Right lobe of liver (tissue), 6 donors: ENCODE results near the gene RGS7BP. TPM values are rescaled to one million over a fixed set of nuclear protein-coding genes. Genes with fewer than 3 reads are reported as not detected.

Source experiments
- ATAC-seq, 4 donors: fragments of 200-7000 bp; cut with Tn5 transposase; one replicate each; pipeline ENCODE4 v1.9.1; 2020; ENCODE audit warnings: mild to moderate bottlenecking in 4 of 4, moderate library complexity in 4 of 4
- DNase-seq, 3 donors: peaks; one replicate each; pipeline ENCODE4 v3.0.0-alpha.2; 2020
- H3K27ac ChIP-seq, 3 donors: fragments of 200-600 bp; one replicate each; pipeline ENCODE4 v1.8.0; 2022
- H3K27me3 ChIP-seq, 2 donors: fragments of 200-600 bp; one replicate each; pipeline ENCODE4 v1.8.0; 2022
- H3K36me3 ChIP-seq, 4 donors: fragments of 200-600 bp; sonication (generic) in 1 of 4; one replicate each; pipeline versions ENCODE4 v1.5.1 to v1.8.0; 2017 to 2022; ENCODE audit warnings: control low read depth in 1 of 4
- H3K4me1 ChIP-seq, 4 donors: fragments of 200-600 bp; sonication (generic) in 1 of 4; one replicate each; pipeline versions ENCODE4 v1.5.1 to v1.8.0; 2017 to 2022; ENCODE audit warnings: control low read depth in 1 of 4
- H3K4me3 ChIP-seq, 3 donors: fragments of 200-600 bp; one replicate each; pipeline ENCODE4 v1.8.0; 2022
- H3K9me3 ChIP-seq, 4 donors: fragments of 200-600 bp; sonication (generic) in 1 of 4; one replicate each; pipeline versions ENCODE4 v1.5.1 to v1.8.0; 2017 to 2022; ENCODE audit warnings: control low read depth in 1 of 4
- POLR2A ChIP-seq: fragments of 450-650 bp; IDR thresholded peaks from one replicate; pipeline ENCODE4 v1.6.1; 2017; ENCODE audit warnings: antibody characterized with exemption, mild to moderate bottlenecking
- WGBS: methylation state at CpG from one replicate; pipeline ENCODE4 v1.1.6; 2018; ENCODE audit warnings: low coverage, low lambda C conversion rate; ENCODE audit not compliant: insufficient coverage; ENCODE audit errors: missing lambda C conversion rate; 5-methylcytosine and 5-hydroxymethylcytosine counted together
- intact Hi-C, 2 donors: fragments of 100-400 bp; cut with DNase I; formaldehyde crosslinking; loops; one replicate each; pipeline versions ENCODE4 v1.11.2 to v1.14.1; 2022
- total RNA-seq, 6 experiments: library from RNA; depleted of rRNA in 2 of 6; stranded (reverse); fragments of >200 nt in 2 of 6; fragmentation: NEBNext Ultra II Directional in 3 of 6; extraction: Animal tissue kit (Norgen Biotek cat#: 25700) in 3 of 6; gene quantifications; one replicate each; pipeline versions ENCODE4 v1.1.0 to v1.2.4, GENCODE V29; 2016 to 2023
- TF ChIP-seq, protein P1 (sequence below), 4 donors: fragments of 200-600 bp in 3 of 4; fragments of 450-650 bp in 1 of 4; IDR thresholded peaks; one replicate each; pipeline versions ENCODE4 v1.5.1 to v1.8.0; 2016 to 2022; ENCODE audit warnings: antibody characterized with exemption in 4 of 4, mild to moderate bottlenecking in 2 of 4
- donor health status: DM: no; HTN: yes; CAD: no.
- donor health status: DM: no; HTN: no; CAD: no.
- donor health status: DM: no; HTN: no; CAD: no.
- donor health status: DM: no; HTN: yes; CAD: no.
- donor health status: DM: no; HTN: yes; CAD: no.

RGS7BP gene
- total RNA-seq, 6 experiments from 2014 or later, result 0.84 to 1.8 (median 1.3) TPM

DNA sequence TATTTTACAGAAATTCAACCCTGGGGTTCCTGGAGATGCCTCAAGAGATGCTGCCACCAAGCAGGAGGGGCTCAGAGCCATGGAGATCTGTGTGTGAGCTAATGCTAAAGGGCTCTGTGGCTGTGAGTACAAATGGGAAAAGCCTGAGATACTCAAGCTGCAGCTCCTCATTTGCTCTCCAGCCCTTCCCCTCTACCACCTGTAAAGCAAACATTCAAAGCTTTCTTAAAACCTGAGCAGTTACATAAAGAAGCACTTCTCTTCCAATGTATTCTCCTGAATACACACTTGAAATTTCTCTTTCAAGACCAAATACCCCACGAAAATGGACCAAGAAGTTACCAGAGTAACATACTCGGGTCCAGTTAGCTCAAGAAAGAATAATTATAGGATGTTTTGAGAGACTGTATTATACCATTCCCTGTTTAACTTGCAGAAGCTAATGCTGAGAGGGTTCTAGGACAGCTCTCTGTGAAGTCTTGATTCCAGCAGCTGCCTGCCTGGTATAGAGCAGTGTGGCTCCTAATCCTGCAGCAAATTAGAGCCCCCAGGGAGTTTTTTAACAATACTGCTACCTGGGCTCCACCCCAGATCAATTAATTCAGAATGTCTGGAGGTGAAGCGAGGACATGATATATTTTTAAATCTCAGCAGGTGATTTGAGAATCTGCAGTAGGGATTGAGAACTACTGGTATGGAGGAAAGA is 21.1 kb downstream of the RGS7BP start:
- intact Hi-C loops, result no loop called here
- H3K4me1 ChIP-seq, result no peaks in the 10 kb centered on the region
- 53% methylated on average over 3 of the region's 3 CpGs for WGBS
- H3K36me3 ChIP-seq, result no peaks in the 10 kb centered on the region
- no peak overlapping the region for H3K4me3 ChIP-seq
- H3K27ac ChIP-seq, result no peak overlapping the region
- TF ChIP-seq, protein P1, sequence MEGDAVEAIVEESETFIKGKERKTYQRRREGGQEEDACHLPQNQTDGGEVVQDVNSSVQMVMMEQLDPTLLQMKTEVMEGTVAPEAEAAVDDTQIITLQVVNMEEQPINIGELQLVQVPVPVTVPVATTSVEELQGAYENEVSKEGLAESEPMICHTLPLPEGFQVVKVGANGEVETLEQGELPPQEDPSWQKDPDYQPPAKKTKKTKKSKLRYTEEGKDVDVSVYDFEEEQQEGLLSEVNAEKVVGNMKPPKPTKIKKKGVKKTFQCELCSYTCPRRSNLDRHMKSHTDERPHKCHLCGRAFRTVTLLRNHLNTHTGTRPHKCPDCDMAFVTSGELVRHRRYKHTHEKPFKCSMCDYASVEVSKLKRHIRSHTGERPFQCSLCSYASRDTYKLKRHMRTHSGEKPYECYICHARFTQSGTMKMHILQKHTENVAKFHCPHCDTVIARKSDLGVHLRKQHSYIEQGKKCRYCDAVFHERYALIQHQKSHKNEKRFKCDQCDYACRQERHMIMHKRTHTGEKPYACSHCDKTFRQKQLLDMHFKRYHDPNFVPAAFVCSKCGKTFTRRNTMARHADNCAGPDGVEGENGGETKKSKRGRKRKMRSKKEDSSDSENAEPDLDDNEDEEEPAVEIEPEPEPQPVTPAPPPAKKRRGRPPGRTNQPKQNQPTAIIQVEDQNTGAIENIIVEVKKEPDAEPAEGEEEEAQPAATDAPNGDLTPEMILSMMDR (IDR thresholded peaks at IDR 0.05), result no peak
- TF ChIP-seq POLR2A, result no peak
- no peaks in the 10 kb centered on the region for H3K9me3 ChIP-seq
- no peaks in the 10 kb centered on the region for H3K27me3 ChIP-seq
- ATAC-seq, result no peak
- no peak for DNase-seq

DNA sequence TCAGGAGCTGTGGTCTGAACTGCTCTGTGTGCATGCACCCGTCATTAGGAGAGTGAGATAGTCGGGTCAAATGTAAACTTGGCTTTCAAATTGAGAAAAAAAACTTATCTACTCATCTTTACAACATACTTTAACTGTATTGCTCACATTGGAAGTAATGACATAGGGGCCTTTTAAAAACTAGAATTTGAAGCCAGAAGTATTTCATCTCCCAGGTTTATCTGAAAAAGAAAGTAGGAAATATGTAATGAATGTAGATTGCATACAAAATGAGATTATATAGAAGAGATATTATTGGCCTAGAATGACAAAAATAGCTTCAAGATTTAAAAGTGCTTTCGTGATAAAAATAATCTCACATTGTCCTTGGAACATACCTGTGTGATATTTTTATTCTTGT is 24.3 kb downstream of the RGS7BP start:
- TF ChIP-seq, protein P1 (IDR thresholded peaks at IDR 0.05), result no peak
- TF ChIP-seq POLR2A, result no peak
- Histone ChIP-seq H3K36me3 (no peaks in the 10 kb centered on the region), H3K4me3 (no peak overlapping the region), H3K9me3 (no peaks in the 10 kb centered on the region), H3K27me3 (no peaks in the 10 kb centered on the region), H3K4me1 (no peaks in the 10 kb centered on the region), H3K27ac (no peak overlapping the region)
- intact Hi-C loops, result no loop called here
- no peak for DNase-seq
- 36% methylated on average over 3 of the region's 3 CpGs for WGBS
- ATAC-seq, result no peak

DNA sequence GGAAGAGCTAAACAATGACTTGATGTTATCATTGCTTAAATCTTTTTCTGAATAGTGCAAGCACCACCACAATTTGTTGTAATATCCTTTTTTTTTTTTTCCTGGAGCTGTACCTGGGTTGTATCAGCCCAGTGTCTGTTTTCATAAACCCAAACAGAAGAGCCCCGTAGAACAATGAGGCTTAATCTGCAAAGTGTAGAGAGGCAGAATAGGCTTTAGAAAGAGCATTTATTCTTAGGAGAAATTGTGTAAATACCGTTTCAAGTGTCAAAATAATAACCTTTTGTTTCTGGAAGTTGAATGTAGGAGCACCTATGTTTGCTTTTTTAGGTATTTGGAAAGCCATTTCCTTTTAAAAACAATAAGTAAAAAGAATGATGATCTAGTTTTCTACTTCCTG is 26.4 kb downstream of the RGS7BP start:
- Histone ChIP-seq H3K9me3 (no peaks in the 10 kb centered on the region), H3K36me3 (no peaks in the 10 kb centered on the region), H3K4me3 (no peak overlapping the region), H3K4me1 (no peaks in the 10 kb centered on the region), H3K27ac (no peak overlapping the region), H3K27me3 (no peaks in the 10 kb centered on the region)
- intact Hi-C loops, result no loop called here
- DNase-seq (no peak), ATAC-seq (no peak)
- 24% methylated on average over 2 of the region's 2 CpGs for WGBS
- TF ChIP-seq POLR2A, result no peak
- TF ChIP-seq, protein P1 (IDR thresholded peaks at IDR 0.05), result no peak

DNA sequence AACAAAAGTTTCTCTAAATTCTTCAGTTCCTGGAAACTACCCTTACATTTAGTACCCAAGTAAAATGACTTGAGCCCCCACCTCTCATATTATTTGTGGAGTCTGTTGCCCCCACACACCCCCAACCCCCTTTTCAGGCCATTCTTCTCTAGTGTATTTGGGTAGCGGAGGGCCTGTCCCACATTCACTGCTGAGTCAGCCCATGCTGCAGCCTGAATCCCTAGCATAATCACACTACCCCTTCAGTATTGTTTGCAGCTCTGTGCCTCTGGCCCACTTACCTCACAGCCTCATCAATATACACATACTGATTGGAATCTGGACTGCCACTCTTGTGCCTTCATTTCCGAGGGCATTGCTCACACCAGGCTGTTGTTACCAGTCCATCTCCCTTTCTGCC is 26.8 kb downstream of the RGS7BP start:
- 60% methylated on average over 2 of the region's 2 CpGs for WGBS
- H3K27ac ChIP-seq, result no peak overlapping the region

More for the DNA sequence above, 26.8 kb downstream of the RGS7BP start:
- DNase-seq, result no peak
- Histone ChIP-seq H3K27me3 (no peaks in the 10 kb centered on the region), H3K9me3 (no peaks in the 10 kb centered on the region), H3K4me3 (no peak overlapping the region), H3K4me1 (no peaks in the 10 kb centered on the region), H3K36me3 (no peaks in the 10 kb centered on the region)
- no peak for TF ChIP-seq POLR2A
- TF ChIP-seq, protein P1 (IDR thresholded peaks at IDR 0.05), result no peak
- intact Hi-C loops, result no loop called here
- no peak for ATAC-seq
